ENCODE data around the gene SHANK3. TPM values are rescaled to one million over a fixed set of nuclear protein-coding genes. Genes with fewer than 3 reads are reported as not detected.

The SHANK3 gene
- total RNA-seq, 1 donor from 2014 or later = 14.8 TPM

GRCh38 chr22:50708996-50709395 lies 36.4 kb downstream of the SHANK3 start:
- TF ChIP-seq CTCF (IDR thresholded peaks at IDR 0.05; ENCODE audit: unreplicated experiment) = no peak
- H3K27ac Mint-ChIP-seq = no peak overlapping the region
- peaks cover 4% of the 10 kb centered on the region for H3K4me1 Mint-ChIP-seq
- H3K36me3 Mint-ChIP-seq = peaks cover 2% of the 10 kb centered on the region
- H3K4me3 Mint-ChIP-seq = no peak overlapping the region
- no peak for DNase-seq (ENCODE audit: low spot score in 2 of 2, unreplicated experiment in 2 of 2)
- H3K9me3 Mint-ChIP-seq = no peaks in the 10 kb centered on the region
- no peaks in the 10 kb centered on the region for H3K27me3 Mint-ChIP-seq (ENCODE audit: low read depth)

- peaks cover under 1% of the 10 kb centered on the region for H3K4me1 Mint-ChIP-seq
- no peak for TF ChIP-seq CTCF (IDR thresholded peaks at IDR 0.05; ENCODE audit: unreplicated experiment)
- H3K27ac Mint-ChIP-seq = no peak overlapping the region
- H3K36me3 Mint-ChIP-seq = peaks cover 2% of the 10 kb centered on the region
- no peak for DNase-seq (ENCODE audit: low spot score in 2 of 2, unreplicated experiment in 2 of 2)
- no peak overlapping the region for H3K4me3 Mint-ChIP-seq
- H3K9me3 Mint-ChIP-seq = no peaks in the 10 kb centered on the region
- H3K27me3 Mint-ChIP-seq (ENCODE audit: low read depth) = no peaks in the 10 kb centered on the region
These were observed 37.6 kb downstream of the SHANK3 start for GRCh38 chr22:50710221-50710620.

GRCh38 chr22:50710886-50711285 lies 38.3 kb downstream of the SHANK3 start:
- no peak for TF ChIP-seq CTCF (IDR thresholded peaks at IDR 0.05; ENCODE audit: unreplicated experiment)
- Mint-ChIP-seq H3K9me3 (no peaks in the 10 kb centered on the region), H3K27ac (no peak overlapping the region), H3K27me3 (ENCODE audit: low read depth) (no peaks in the 10 kb centered on the region), H3K4me1 (no peaks in the 10 kb centered on the region), H3K36me3 (peaks cover 2% of the 10 kb centered on the region), H3K4me3 (no peak overlapping the region)
- DNase-seq (ENCODE audit: low spot score in 2 of 2, unreplicated experiment in 2 of 2) = no peak

GRCh38 chr22:50711446-50712340 lies 39.1 kb downstream of the SHANK3 start:
- no peak for DNase-seq (ENCODE audit: low spot score in 2 of 2, unreplicated experiment in 2 of 2)
- H3K27me3 Mint-ChIP-seq (ENCODE audit: low read depth) = peaks cover 7% of the 10 kb centered on the region
- TF ChIP-seq CTCF (IDR thresholded peaks at IDR 0.05; ENCODE audit: unreplicated experiment) = no peak
- no peak overlapping the region for H3K4me3 Mint-ChIP-seq
- peaks cover 8% of the 10 kb centered on the region for H3K36me3 Mint-ChIP-seq
- H3K9me3 Mint-ChIP-seq = no peaks in the 10 kb centered on the region
- no peak overlapping the region for H3K27ac Mint-ChIP-seq
- no peaks in the 10 kb centered on the region for H3K4me1 Mint-ChIP-seq

GRCh38 chr22:50712341-50713007 lies 39.9 kb downstream of the SHANK3 start:
- no peak for DNase-seq (ENCODE audit: low spot score in 2 of 2, unreplicated experiment in 2 of 2)
- Mint-ChIP-seq H3K27ac (no peak overlapping the region), H3K27me3 (ENCODE audit: low read depth) (peaks cover 14% of the 10 kb centered on the region)

More at GRCh38 chr22:50712341-50713007, 39.9 kb downstream of the SHANK3 start:
- no peak overlapping the region for H3K4me3 Mint-ChIP-seq
- TF ChIP-seq CTCF (IDR thresholded peaks at IDR 0.05; ENCODE audit: unreplicated experiment) = no peak
- H3K9me3 Mint-ChIP-seq = no peaks in the 10 kb centered on the region
- peaks cover 16% of the 10 kb centered on the region for H3K36me3 Mint-ChIP-seq
- H3K4me1 Mint-ChIP-seq = no peaks in the 10 kb centered on the region
